SKM-1 treated with dmso at 0.1 percent for 144 hours (cell line): Measurements from ENCODE around the gene NET1.
"Not testable (repeated sequence)": the region's sequence is repeated elsewhere in the genome, so short reads cannot be mapped to it uniquely, and the experiment has no call there.

ENCODE experiments used
- DNase-seq: peaks from one replicate; lab custom pipeline; 2025; ENCODE audit not compliant: unreplicated experiment; lab: John Stamatoyannopoulos, UW

NET1 gene

DNA sequence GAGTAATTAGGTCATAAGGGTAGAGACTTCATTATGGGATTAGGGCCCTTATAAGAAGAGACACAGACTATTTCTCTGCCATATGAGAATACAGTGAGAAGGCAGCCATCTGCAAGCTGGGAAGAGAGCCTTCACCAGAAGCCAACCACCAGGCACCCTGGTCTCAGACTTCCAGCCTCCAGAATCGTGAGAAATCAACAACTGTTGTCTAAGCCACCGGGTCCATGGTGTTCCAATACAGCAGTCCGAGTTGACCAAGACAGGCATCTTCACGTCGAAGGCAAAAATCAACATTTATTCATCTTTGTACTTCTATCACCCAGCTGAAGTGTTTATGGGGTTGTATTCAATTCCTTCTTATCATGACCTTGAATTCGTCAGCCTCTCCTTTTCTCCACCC lies 13.0 kb upstream of the NET1 start:
- no peak for DNase-seq

DNA sequence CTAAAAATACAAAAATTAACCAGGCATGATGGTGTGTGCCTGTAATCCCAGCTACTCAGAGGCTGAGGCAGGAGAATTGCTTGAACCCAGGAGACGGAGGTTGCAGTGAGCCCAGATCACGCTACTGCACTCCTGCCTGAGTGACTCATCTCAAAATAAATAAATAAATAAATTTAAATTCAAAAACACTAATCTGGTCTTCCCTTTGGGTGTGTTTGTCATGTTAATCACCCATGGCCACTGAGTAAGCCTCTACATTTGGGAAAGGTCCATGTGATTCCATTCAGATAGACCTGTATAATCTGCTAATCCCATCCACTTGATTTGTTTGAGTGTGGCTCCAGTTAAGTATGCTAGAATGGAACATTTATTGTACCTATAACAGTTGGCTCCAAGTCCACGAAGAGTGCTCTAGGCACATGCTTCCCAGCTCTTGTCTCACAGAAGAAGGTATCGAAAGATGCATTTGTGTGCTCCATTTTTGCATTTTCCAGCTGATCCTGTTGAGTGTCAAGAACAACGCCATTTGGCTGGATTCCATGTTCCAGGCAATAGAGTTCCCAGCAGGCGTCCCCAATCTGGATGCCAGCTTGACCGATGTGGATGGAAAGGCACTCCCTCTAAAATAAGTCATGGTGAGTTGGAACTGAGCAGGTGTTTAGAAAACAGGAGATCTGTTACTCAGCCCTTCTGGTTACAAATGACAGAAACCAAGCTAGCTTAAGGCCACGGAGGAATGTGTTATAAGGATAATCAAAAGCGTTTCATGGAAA lies 11.7 kb upstream of the NET1 start:
- no peak for DNase-seq

DNA sequence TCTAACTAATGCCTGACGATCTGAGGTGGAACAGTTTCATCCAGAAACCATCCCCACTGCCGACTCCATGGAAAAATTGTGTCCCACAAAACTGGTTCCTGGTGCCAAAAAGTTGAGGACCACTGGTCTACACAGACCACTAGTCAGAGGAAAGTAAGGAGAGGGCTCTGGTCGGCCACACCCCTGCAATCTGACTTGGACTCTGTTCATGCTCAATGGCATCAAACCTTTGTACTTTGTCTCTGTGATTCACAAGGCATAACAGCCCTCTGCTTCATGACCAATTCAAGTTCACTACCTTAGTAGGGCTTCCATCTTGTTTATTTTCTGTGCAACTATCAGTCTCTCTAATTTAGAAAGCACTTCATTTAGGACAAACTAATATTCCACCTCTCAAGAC lies 9.6 kb upstream of the NET1 start:
- DNase-seq: no peak

DNA sequence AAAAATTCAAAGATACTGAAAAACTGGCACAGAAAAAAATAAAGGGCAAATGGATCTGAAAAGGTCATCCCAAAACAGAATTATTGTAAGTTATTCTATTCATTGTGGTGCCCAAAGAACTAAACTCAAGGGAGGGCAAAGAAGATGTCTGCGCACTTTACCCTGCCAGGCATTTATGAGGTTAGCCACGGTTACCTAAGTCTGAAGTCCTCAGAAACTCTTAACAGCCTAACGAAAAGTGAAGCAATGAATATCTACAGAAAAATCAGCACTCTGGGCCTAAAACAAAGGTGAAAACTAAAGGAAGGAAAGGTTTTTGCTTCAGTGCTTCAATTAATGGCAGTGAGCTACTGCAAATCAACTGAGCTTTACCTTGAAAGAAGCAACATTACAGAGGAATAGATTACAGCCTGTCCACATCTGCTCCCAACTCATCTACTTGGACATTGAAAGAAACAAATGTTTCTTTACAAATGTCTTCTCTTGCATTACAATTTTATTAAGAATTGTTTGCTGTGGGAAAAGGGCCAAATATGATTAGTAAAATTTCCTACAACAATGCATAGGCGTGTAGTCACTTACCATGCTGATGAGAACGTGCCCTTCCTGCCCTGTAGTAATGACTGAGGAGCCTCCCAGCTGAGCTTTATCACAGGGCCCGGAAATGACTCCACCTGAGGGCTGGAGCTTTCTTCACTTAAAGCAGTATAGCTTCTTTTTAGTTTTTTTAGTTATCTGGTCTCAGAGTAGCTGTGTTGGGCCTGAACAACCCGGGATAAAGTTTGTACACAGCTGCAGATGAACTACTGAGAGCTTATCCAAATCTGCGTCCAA lies 7.9 kb upstream of the NET1 start, which contains the start of gene TUBAL3:
Gene TUBAL3, minus strand, starts transcription at position 621 of the 834 bp plus-strand sequence. Its CDS starts 36 bp downstream, at position 585.
- DNase-seq: no peak

DNA sequence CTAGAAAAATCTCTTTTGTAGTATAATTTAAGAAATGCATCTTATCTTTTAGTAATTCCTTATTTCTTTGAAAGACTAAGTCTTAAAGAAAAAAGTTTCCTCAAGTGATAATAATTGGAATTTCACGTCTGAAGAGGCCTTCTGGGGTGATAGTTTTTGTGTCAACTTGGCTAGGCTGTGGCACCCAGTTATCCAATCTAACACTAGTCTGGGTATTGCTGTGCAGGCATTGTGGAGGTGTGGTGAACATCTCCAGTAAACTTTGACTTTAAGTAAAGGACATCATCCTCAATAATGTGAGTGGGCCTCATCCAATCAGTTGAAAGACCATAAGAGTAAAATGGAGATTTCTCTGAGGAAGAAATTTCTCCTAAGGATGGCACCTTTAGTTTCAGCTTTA lies 5.4 kb upstream of the NET1 start:
- DNase-seq: no peak

DNA sequence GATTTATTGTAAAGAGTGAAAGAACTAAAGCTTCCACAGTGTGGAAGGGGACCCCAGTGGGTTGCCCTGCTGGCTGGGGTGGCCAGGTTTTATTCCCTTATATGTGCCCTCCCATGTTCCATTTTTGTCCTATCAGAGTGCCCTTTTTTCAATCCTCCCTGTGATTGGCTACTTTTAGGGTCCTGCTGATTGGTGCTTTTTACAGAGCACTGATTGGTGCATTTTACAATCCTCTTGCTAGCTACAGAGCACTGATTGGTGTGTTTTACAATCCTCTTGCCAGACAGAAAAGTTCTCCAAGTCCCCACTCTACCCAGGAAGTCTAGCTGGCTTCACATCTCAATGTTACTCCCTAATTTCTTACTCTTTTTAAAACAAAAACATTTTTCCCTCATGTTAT lies 1.6 kb upstream of the NET1 start:
- not testable (repeated sequence) for DNase-seq

DNA sequence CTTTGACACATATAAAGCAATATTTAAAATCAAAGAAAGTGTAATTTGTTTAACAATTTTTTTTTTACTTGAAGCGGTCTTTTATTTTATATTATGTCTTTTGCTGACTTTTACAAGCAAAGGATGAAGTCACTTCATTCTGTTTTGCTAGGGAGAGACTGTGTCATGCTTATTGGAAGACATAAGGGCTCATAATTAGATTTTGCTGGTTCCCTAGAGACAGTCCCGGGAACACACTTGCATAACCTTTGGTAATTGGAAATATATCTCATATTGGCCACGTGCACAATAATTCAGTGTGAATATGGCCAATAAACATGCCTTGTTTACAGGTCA lies 448 bp upstream of the NET1 start:
- no peak for DNase-seq

DNA sequence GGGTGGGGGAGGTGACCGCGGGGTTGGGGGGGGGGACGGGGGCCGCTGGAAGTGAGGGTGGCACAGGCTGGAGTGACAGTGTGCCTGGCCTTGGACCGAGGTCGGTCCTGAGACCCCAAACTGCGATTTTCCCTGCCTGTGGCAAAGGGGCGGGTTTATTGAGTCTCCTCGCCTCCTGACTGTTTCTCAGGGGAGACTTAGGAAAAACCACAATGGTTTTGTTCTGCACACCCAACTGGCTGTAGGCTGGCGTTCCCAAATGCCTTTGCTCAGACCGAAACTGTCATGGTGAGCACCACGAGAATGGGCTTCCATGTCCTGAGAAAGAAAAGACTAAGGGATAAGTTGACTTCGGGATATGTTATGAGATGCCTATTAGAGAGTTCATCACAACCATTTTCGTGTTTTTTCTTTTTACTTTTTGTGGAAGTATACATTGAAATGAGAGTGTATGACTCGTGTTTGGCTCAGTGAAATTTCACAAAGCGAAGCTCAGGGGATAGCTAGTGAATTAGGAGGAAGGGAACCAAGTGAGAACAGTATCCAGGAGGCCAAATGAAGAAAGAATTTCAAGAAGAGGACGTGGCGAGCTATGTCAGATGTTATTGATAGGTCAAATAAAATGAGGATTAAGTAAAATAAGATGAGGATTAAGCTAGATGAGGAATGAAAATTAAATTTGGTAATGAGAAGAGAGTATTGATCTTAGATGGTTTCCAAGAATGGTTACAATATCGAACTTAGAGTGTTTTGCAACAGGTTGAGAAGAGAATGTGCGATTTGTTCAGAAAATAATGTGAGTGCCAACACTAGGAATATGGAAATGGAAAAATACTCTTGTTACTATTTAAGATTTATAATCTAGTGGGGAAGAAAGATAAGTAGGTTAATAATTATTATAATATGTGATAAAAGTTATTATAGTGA lies 918 bp downstream of the NET1 start:
- no peak for DNase-seq

DNA sequence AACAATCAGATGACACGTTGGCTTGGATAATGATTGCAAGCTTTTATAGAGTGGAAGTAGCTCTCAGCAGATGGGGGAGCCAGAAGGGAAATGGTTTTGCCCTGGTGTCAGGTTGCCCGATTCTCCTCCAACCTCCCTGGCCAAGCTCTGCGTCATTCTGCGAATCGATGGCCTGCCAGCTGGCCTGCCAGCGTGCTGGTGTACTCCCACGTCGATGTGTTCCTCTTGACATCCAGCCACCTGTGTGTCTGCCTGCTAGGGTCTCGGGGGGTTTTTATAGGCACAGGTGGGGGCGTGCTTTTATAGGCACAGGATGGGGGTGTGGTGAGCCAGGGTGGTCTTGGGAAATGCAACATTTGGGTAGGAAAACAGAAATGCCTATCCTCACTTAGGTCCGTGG lies 4.6 kb downstream of the NET1 start:
- DNase-seq: no peak

DNA sequence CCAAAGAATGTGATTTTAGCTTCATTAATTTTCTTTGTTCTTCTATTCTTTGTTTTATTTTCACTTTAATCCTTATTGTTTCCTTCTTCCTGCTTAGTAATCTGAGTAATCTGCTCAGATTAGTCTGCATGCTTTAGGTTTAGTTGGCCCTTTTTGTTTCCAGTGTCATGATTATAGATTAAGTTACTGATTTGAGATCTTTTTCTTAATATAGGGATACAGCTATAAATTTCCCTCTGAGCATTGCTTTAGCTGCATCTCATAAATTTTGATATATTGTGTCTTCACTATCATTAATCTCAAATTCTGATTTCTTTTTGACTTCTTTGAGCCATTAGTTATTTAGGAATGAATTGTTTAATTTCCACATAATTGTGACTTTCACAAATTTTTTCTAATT lies 6.2 kb downstream of the NET1 start:
- DNase-seq: no peak

DNA sequence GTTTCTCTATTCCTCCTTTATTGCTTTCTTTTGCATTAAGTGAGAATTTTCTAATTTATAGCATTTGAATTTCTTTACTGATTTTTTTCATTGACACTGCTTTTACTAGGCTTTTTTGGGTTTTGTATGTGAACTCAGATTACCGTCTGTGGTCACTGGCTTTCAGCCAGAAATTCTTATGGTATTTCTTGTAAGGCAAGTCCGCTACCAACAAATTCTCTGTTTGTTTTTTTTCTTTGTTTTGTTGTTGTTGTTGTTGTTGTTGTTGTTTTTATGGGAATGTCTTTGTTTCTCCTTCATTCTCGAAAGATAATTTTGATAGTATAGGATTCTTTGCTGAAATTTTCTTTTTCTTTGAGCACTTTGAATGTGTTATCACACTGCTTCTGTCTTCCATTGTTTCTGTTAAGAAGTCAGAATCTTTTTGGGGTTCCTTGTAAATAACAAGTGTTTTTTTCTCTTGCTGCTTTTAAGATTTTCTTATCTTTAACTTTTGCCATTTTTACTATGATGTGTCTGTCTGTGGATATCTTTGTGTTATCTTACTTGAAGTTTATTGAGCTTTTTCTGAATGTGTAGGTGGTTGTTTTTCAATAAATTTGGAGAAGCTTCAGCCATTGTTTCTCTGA lies 7.2 kb downstream of the NET1 start:
- no peak for DNase-seq

DNA sequence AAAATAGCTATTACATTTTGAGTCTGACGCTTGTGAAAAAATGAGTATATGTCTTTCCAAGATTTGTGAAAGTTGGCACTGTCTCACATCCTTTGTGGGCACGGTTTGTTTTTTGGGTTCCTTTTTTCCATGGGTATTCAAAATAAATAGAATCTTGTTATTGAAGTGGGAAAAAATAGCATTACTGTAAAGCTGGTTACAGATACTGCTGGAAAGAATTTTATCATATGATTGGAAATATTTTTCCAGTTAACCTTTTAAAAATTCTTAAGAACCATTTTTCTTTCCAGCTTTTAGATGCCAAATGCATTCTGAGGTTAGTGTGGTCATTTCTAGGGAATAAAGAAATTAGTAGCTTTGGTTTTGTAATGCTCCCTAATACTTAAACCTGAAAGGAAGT lies 11.4 kb downstream of the NET1 start:
- DNase-seq: no peak

DNA sequence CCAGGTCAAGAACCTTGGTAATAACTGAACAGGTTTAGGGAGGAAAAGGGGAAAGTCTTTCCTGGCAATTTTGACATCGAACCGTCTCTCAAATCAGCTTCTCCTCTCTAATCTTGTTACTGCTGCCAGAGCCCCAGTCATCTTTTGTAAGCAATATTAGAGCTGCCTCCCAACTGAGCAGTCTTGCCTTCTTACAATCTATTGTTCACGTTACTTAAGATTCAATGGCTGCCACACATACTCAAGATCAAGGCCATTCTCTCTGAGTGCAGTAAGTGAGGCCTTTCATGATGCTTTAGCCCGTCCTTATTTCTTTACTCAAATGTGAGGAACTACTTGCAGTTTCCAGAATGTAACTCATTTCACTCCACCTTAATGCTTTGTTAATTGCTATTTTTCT lies 12.4 kb downstream of the NET1 start:
- no peak for DNase-seq

DNA sequence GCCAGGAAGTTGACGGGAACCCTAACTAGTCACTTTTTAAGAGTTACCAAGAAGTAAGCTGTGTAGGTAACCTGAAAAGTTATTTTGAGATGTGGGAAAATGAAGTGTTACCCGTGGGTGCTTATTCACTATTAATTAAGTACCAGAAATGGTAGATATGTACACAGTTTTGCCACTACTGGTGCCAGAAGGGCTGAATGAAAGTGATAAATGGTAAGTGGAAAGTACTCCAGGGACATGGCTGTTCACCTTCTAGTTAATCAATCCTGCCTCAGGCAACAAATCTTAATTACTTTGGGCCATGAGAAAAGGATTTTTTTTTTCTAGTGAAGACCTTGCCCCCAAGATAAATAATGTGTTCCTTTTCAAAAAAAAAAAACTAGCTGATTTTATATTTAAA lies 15.8 kb downstream of the NET1 start:
- DNase-seq: no peak

DNA sequence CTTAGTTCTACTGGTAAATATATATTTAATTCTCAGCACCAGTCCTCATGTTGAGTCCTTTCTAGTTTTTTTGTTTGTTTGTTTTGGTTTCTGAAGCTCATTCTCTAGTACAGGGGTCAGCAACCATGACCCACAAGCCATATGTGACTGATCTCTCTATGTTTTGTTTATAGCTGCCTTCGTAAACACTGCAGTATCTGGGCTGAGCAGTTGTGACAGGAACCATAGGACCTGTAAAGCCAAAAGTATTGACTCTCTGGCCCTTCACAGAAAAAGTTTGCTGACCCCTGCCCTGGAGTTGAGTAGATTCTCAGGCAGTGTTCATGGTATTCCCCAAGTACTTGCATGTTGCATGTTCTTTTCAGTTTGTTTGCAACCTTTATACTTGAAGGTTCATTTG lies 20.8 kb downstream of the NET1 start:
- no peak for DNase-seq

DNA sequence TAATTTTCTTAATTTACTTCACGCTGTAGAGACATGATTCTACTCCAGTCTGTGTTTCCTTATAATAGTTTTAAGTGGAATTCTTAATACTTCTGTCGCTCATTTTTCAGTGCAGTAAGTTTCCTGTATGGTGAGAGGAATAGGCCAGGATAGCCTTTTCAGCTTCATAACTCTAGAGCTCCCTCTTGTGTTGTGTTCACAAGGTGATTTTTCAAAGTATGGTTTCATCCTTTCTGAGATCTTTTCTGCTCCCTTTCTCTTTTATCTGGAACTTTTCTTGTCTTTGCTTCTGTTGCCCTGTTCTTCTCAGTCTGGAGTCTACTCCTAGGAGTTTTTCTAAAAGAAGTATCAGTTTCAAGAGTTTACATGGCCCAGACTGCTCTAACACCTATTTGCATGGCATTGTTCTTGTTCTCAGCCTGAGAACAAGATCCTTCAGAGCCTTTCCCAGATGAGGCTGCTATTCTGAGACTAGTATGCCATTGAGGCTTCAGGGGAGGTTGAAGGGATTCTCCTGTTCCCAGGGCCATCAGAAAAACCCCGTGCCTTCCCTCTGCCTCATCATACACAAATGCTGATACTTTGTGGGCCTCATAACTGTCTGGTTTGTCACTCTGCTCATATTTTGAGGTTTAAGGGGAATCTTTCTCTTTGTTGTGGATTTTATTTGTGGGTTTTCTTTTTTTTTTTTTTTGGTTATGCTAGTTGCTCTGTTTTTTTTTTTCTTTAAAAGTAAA lies 21.8 kb downstream of the NET1 start:
- no peak for DNase-seq

DNA sequence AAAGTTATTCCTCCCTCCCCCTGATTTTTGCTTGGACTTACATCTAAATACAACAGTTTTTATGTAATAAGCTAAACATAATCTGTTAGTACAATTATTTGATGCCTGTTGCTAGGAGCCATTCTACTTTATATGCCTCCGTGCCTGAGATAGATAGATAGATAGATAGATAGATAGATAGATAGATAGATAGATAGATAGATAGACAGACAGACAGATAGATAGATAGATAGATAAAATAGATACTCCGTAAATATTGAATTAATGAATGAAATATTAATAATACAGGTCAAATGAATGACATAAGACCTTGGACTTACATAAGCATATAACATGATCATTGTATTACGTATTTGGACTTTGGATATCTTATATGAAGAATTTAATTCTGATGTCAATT lies 23.0 kb downstream of the NET1 start:
- DNase-seq: no peak

DNA sequence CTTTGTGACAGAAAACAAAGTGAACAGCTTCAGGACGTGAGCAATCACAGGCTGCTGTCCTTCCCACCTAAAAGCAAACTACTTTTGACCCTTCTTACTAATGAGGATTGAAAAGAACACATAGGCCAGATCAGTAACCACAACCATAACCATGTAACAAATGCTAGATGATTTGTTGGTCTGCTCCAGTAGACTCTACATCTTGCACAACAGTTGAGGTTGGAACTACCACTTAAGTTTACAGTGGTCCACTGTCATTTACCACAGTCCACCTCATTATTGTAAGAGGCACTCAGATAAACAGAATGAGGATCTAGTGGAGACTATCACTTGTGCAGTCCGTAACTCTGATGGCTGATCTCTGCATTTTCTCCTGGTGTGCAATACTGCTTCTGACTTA lies 27.8 kb downstream of the NET1 start:
- DNase-seq: no peak

DNA sequence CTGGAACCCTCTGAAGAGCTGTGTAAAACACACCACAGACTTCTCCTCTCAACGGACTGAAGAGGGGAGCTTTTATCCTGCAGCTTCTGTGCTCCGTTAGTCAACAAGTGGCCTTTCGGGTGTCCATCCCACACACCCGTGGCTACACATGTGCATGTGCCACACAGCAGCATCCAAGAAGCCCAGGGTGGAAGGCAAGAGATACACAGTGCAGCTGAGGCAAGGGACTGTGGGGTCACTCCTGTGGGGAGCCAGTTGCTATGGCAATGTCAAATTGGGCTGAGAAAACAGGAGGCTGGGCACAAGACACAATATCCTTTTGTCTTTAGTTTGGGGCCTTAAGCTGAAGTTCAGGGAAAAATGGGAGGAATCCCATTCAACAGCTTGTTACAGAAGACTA lies 28.7 kb downstream of the NET1 start:
- DNase-seq: no peak
